ENCODE data around the gene PLEKHG4.
A peak's percentile ranks its signal among the peaks of the same experiment; 100 is the strongest.

Gene PLEKHG4

DNA sequence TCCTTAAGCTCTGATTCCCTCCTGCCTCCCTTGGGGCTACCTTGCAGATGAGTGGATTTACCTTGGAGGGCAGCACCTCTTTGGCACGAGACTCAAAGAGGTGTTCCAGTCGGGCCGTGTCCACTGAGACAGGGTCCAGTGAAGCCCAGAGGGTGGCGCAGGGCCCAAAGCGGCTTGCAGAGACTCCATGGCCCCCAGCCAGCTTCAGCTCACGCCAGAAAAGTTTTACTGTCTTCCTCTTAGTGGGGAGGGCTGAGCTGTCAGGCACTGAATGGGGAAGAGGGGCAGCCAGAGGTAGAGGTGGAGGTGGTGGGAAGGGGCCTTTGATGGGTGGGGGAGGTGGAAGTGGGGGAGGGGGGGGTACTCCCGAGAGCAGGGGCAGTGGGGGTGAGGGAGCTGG is 45.7 kb upstream of the PLEKHG4 start:
- no peak overlapping the region for H3K27ac ChIP-seq
- no peaks in the 10 kb centered on the region for H3K36me3 ChIP-seq (ENCODE audit: insufficient read depth)
- no peaks in the 10 kb centered on the region for H4K20me1 ChIP-seq (ENCODE audit: insufficient read depth)

DNA sequence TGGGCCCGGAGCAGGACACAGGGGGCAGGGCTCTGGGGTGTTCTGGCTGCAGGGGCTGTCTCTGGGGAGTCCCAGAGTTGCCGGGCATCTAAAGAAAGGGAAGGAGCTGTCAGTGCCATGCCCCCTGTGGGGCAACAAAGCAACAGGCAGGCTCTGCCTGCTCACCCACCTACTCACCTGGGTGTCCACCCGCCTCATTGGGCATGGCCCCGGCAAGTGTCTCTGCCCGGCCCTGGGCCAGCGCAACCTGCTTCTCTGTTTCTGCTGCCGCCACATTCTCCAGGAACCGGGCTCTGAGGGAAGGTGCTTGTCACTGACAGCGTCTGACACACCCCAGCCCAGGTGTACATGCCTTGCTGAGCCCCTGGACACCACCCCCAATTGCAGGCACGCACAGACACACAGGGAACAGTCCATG is 45.1 kb upstream of the PLEKHG4 start:
- H3K79me2 ChIP-seq (ENCODE audit: insufficient read depth, low read depth) = peaks cover 5% of the 10 kb centered on the region; the same call in 1 of the 2 replicates
- no peaks in the 10 kb centered on the region for H4K20me1 ChIP-seq (ENCODE audit: insufficient read depth)
- peaks cover 7% of the 10 kb centered on the region for H3K4me1 ChIP-seq (ENCODE audit: low read depth, poor library complexity, severe bottlenecking)
- TF ChIP-seq, protein P1, sequence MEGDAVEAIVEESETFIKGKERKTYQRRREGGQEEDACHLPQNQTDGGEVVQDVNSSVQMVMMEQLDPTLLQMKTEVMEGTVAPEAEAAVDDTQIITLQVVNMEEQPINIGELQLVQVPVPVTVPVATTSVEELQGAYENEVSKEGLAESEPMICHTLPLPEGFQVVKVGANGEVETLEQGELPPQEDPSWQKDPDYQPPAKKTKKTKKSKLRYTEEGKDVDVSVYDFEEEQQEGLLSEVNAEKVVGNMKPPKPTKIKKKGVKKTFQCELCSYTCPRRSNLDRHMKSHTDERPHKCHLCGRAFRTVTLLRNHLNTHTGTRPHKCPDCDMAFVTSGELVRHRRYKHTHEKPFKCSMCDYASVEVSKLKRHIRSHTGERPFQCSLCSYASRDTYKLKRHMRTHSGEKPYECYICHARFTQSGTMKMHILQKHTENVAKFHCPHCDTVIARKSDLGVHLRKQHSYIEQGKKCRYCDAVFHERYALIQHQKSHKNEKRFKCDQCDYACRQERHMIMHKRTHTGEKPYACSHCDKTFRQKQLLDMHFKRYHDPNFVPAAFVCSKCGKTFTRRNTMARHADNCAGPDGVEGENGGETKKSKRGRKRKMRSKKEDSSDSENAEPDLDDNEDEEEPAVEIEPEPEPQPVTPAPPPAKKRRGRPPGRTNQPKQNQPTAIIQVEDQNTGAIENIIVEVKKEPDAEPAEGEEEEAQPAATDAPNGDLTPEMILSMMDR (conservative IDR thresholded peaks at IDR 0.05; ENCODE audit: low read depth, low read length) = no peak
- no peak overlapping the region for H3K4me3 ChIP-seq (IDR thresholded peaks at IDR 0.05; ENCODE audit: insufficient read depth, low read depth, low read length)
- H3K9ac ChIP-seq = no peak overlapping the region
- H3K4me2 ChIP-seq = no peak overlapping the region
- H3K27ac ChIP-seq = no peak overlapping the region
- no peaks in the 10 kb centered on the region for H3K36me3 ChIP-seq (ENCODE audit: insufficient read depth)
- H2AFZ ChIP-seq (ENCODE audit: low read depth) = no peak overlapping the region
- no peaks in the 10 kb centered on the region for H3K27me3 ChIP-seq (ENCODE audit: insufficient read depth, low read depth)

More for the DNA sequence above, 45.7 kb upstream of the PLEKHG4 start:
- no peak overlapping the region for H3K4me3 ChIP-seq (IDR thresholded peaks at IDR 0.05; ENCODE audit: insufficient read depth, low read depth, low read length)
- no peak overlapping the region for H3K4me2 ChIP-seq
- TF ChIP-seq, protein P1 (conservative IDR thresholded peaks at IDR 0.05; ENCODE audit: low read depth, low read length) = no peak
- no peaks in the 10 kb centered on the region for H3K27me3 ChIP-seq (ENCODE audit: insufficient read depth, low read depth)
- no peak overlapping the region for H2AFZ ChIP-seq (ENCODE audit: low read depth)
- no peak overlapping the region for H3K9ac ChIP-seq
- peaks cover 7% of the 10 kb centered on the region for H3K4me1 ChIP-seq (ENCODE audit: low read depth, poor library complexity, severe bottlenecking)
- peaks cover 5% of the 10 kb centered on the region; the same call in 1 of the 2 replicates for H3K79me2 ChIP-seq (ENCODE audit: insufficient read depth, low read depth)

DNA sequence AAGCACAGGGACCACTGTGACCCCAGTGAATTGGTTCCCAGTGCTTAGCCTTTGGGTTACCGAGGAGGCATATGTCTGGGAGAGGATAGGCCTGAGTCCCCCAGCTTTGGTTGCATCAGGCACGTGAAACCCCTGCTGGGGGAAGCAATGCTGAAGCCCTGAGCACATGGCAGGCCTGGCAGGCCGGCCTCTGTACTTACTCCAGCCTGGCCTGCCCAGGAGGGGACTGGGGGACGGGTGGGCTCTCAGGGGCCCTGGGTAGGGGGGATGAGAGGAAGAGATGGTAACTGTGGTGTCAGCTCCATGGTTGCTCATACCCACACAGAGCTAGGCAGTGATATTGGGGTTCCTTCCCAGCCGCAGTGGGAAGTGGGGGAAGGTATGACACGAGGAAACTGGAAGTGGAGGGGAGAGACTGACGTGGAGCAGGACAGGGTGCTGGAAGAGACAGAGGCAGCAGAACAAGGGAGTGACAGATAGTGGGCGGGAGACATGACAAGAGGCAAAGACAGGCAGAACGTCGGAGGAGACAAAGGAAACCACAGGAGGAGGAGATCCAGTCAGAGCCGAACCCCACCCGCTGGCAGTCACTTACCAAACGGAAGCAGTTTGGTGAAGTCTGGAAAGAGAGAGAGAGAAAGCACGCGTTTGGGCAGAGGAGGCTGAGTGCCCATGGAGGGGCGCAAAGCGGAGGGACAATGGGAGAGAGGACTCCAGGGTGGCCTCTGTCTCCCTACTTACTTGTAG is 43.3 kb upstream of the PLEKHG4 start:
- H3K27ac ChIP-seq = peak overlapping the region; percentile 83
- peaks cover 7% of the 10 kb centered on the region for H3K4me1 ChIP-seq (ENCODE audit: low read depth, poor library complexity, severe bottlenecking)
- no peaks in the 10 kb centered on the region for H4K20me1 ChIP-seq (ENCODE audit: insufficient read depth)
- TF ChIP-seq, protein P1 (conservative IDR thresholded peaks at IDR 0.05; ENCODE audit: low read depth, low read length) = no peak
- peak overlapping the region; percentile 23; the same call in 1 of the 2 replicates for H2AFZ ChIP-seq (ENCODE audit: low read depth)
- no peaks in the 10 kb centered on the region for H3K36me3 ChIP-seq (ENCODE audit: insufficient read depth)
- peaks cover 5% of the 10 kb centered on the region; the same call in 1 of the 2 replicates for H3K79me2 ChIP-seq (ENCODE audit: insufficient read depth, low read depth)
- H3K4me2 ChIP-seq = peak overlapping the region; percentile 88
- H3K4me3 ChIP-seq (IDR thresholded peaks at IDR 0.05; ENCODE audit: insufficient read depth, low read depth, low read length) = no peak overlapping the region
- H3K9ac ChIP-seq = peak overlapping the region; percentile 77
- H3K27me3 ChIP-seq (ENCODE audit: insufficient read depth, low read depth) = no peaks in the 10 kb centered on the region

DNA sequence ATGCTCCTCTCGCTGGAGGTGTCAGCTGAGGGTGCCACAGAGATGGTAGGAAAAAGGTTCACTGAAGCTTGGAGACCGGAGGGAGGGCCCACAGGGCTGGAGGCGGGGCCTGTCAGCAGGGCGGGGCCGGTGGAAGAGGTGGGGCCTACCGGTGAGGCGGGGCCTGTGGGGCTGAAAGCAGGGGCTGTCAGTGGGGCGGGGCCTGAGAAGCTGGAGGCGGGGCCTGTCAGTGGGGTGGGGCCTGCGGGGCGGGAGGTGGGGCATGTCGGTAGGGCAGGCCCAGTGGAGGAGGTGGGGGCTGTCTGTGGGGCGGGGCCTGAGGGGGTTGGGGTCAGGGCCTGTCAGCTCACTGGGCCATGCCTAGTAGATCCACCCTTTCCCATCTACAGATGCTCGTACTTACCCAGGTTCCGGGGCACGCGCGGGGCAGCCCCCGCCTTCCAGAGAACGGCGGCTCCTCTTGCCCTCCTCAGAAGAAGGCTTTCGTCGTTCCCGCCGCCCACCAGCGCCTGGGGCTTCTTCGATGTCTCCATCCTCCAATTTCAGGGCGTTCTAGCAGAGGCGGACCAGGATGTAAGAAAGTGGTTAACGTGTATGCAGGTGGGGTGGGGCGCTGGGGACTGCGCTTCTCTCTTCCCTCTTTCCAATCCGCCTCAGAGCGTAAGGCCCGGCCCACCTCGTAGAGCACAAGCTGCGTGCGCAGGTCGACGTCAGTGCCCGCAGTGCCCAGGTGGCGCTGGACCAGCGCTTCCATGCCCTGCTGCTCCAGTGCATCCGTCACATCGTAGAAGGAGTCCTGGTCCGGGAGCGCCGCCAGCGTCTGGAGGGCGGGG is 42.6 kb upstream of the PLEKHG4 start:
- H3K4me1 ChIP-seq (ENCODE audit: low read depth, poor library complexity, severe bottlenecking) = peaks cover 15% of the 10 kb centered on the region
- H3K9ac ChIP-seq = peak overlapping the region; percentile 77
- peak overlapping the region; percentile 83 for H3K27ac ChIP-seq
- peak overlapping the region; percentile 23; the same call in 1 of the 2 replicates for H2AFZ ChIP-seq (ENCODE audit: low read depth)
- H3K79me2 ChIP-seq (ENCODE audit: insufficient read depth, low read depth) = peaks cover 5% of the 10 kb centered on the region; the same call in 1 of the 2 replicates
- no peak overlapping the region for H3K4me3 ChIP-seq (IDR thresholded peaks at IDR 0.05; ENCODE audit: insufficient read depth, low read depth, low read length)
- H3K27me3 ChIP-seq (ENCODE audit: insufficient read depth, low read depth) = no peaks in the 10 kb centered on the region
- H4K20me1 ChIP-seq (ENCODE audit: insufficient read depth) = no peaks in the 10 kb centered on the region
- no peaks in the 10 kb centered on the region for H3K36me3 ChIP-seq (ENCODE audit: insufficient read depth)
- H3K4me2 ChIP-seq = peak overlapping the region; percentile 88; the same call in 1 of the 2 replicates
- TF ChIP-seq, protein P1 (conservative IDR thresholded peaks at IDR 0.05; ENCODE audit: low read depth, low read length) = no peak

All from KMS-11 (cell line).